PC-3 (cell line): ENCODE results near the gene OCA2. TPM values are rescaled to one million over a fixed set of nuclear protein-coding genes. Genes with fewer than 3 reads are reported as not detected.

Source experiments
- ATAC-seq: fragments of 200-7000 bp; cut with Tn5 transposase; 2 replicates; pipeline ENCODE4 v1.9.1; 2020; ENCODE audit warnings: mild to moderate bottlenecking, moderate library complexity
- BruUV-seq: library from RNA; stranded (reverse); fragments of 400-500 nt; replicated peaks from 2 replicates; lab custom pipeline; 2021; lab: Mats Ljungman, UMichigan
- CTCF ChIA-PET: fragments of 300-600 bp; sonication (Branson Sonifier 250); formaldehyde crosslinking; loops from one replicate; lab custom pipeline; 2022; ENCODE audit warnings: antibody characterized with exemption; lab: Charles Lee
- POLR2A ChIA-PET: fragments of 300-600 bp; sonication (Branson Sonifier 250); formaldehyde crosslinking; loops from one replicate; lab custom pipeline; 2022; ENCODE audit warnings: antibody characterized with exemption; ENCODE audit not compliant: unreplicated experiment; lab: Charles Lee
- DNase-seq: peaks from one replicate; pipeline ENCODE4 v3.0.0-alpha.2; 2015
- H2AFZ ChIP-seq: fragments of 300-600 bp; sonication (generic); 2 replicates; pipeline ENCODE4 v1.6.0; 2016; ENCODE audit warnings: antibody characterized with exemption, low read length
- H3F3A ChIP-seq: fragments of 300-600 bp; sonication (generic); one replicate; pipeline ENCODE4 v1.6.0; 2017; ENCODE audit warnings: antibody characterized with exemption, low read length, control low read depth, mild to moderate bottlenecking; ENCODE audit not compliant: unreplicated experiment
- H3K27ac ChIP-seq: fragments of 300-600 bp; sonication (generic); 2 replicates; pipeline ENCODE4 v1.5.1; 2016; ENCODE audit warnings: mild to moderate bottlenecking, low read length
- H3K27me3 ChIP-seq: fragments of 300-600 bp; sonication (generic); 2 replicates; pipeline ENCODE4 v1.6.1; 2016; ENCODE audit warnings: low read length, mixed read lengths
- H3K36me3 ChIP-seq: fragments of 300-600 bp; sonication (generic); 2 replicates; pipeline ENCODE4 v1.6.1; 2016; ENCODE audit warnings: low read depth, mixed run types, low read length, mixed read lengths
- H3K4me1 ChIP-seq: fragments of 300-600 bp; sonication (generic); 2 replicates; pipeline ENCODE4 v1.5.1; 2016; ENCODE audit warnings: low read length; ENCODE audit not compliant: insufficient read depth
- H3K4me2 ChIP-seq: fragments of 300-600 bp; sonication (generic); 2 replicates; pipeline ENCODE4 v1.6.0; 2016; ENCODE audit warnings: low read length
- H3K4me3 ChIP-seq: fragments of 300-600 bp; sonication (generic); 2 replicates; pipeline ENCODE4 v1.5.1; 2016; ENCODE audit warnings: mild to moderate bottlenecking, low read length, mixed read lengths
- H3K79me2 ChIP-seq: fragments of 300-600 bp; sonication (generic); 2 replicates; pipeline ENCODE4 v1.6.1; 2017; ENCODE audit warnings: low read length, mixed read lengths
- H3K9ac ChIP-seq: fragments of 300-600 bp; sonication (generic); 2 replicates; pipeline ENCODE4 v1.6.0; 2016; ENCODE audit warnings: mild to moderate bottlenecking, low read length
- H3K9me2 ChIP-seq: fragments of 300-600 bp; sonication (generic); replicated peaks from 2 replicates; pipeline ENCODE4 v1.6.1; 2016; ENCODE audit warnings: mixed run types, low read length, mixed read lengths
- H3K9me3 ChIP-seq: fragments of 300-600 bp; sonication (generic); 2 replicates; pipeline ENCODE4 v1.6.1; 2016; ENCODE audit warnings: low read length, mixed read lengths
- H4K20me1 ChIP-seq: fragments of 300-600 bp; sonication (generic); 2 replicates; pipeline ENCODE4 v1.6.1; 2016; ENCODE audit warnings: low read length, mixed read lengths
- CTCF ChIP-seq: fragments of 300-600 bp; sonication (generic); conservative IDR thresholded peaks from 2 replicates; pipeline ENCODE4 v1.5.1; 2017; ENCODE audit warnings: antibody characterized with exemption, low read depth, mild to moderate bottlenecking, low read length
- EZH2 ChIP-seq: fragments of 300-600 bp; sonication (generic); IDR thresholded peaks from one replicate; pipeline ENCODE4 v1.6.1; 2017; ENCODE audit warnings: antibody characterized with exemption, mild to moderate bottlenecking, low read length; ENCODE audit not compliant: unreplicated experiment
- EZH2phosphoT487 ChIP-seq: fragments of 300-600 bp; sonication (generic); IDR thresholded peaks from 2 replicates; pipeline ENCODE4 v1.6.1; 2018; ENCODE audit warnings: mild to moderate bottlenecking, antibody characterized with exemption, low read length, borderline replicate concordance
- intact Hi-C: fragments of 100-400 bp; cut with micrococcal nuclease; formaldehyde crosslinking; loops from 2 replicates; pipeline ENCODE4 v1.9.0; 2023
- total RNA-seq: library from RNA; depleted of rRNA; stranded (reverse); fragments of >200 nt; gene quantifications from 2 replicates; pipeline ENCODE4 v1.2.3, GENCODE V29; 2014

Gene OCA2
- total RNA-seq, 1 experiment from 2014 or later: not detected

GRCh38 chr15:27951191-27951890 is 147.8 kb downstream of the OCA2 start:
- Histone ChIP-seq H3K79me2 (no peaks in the 10 kb centered on the region), H3K9me3 (no peaks in the 10 kb centered on the region), H3K36me3 (no peaks in the 10 kb centered on the region), H3K27me3 (no peaks in the 10 kb centered on the region), H3K9ac (no peak overlapping the region), H3K4me1 (no peaks in the 10 kb centered on the region), H2AFZ (no peak overlapping the region), H3K4me2 (no peak overlapping the region), H4K20me1 (no peaks in the 10 kb centered on the region), H3K9me2 (no peaks in the 10 kb centered on the region), H3K27ac (no peak overlapping the region), H3K4me3 (no peak overlapping the region), H3F3A (no peaks in the 10 kb centered on the region)
- POLR2A ChIA-PET: no interaction called here
- ATAC-seq: no peak
- DNase-seq: no peak
- BruUV-seq: no TSS peak
- no peak for TF ChIP-seq EZH2
- no peak for TF ChIP-seq CTCF
- TF ChIP-seq EZH2phosphoT487: no peak
- intact Hi-C loops: no loop called here
- CTCF ChIA-PET: no interaction called here

GRCh38 chr15:27949089-27949488 is 150.0 kb downstream of the OCA2 start:
- ChIA-PET CTCF (no interaction called here), POLR2A (no interaction called here)
- H3K4me1 ChIP-seq: no peaks in the 10 kb centered on the region
- TF ChIP-seq EZH2 (no peak), EZH2phosphoT487 (no peak), CTCF (no peak)
- no peak overlapping the region for H3K4me2 ChIP-seq
- no peaks in the 10 kb centered on the region for H3K9me3 ChIP-seq
- intact Hi-C loops: no loop called here
- no peak for DNase-seq
- no peak overlapping the region for H3K27ac ChIP-seq
- no peak overlapping the region for H3K4me3 ChIP-seq
- H3K27me3 ChIP-seq: no peaks in the 10 kb centered on the region
- H3K9ac ChIP-seq: no peak overlapping the region
- no peak for ATAC-seq
- no peaks in the 10 kb centered on the region for H3K79me2 ChIP-seq
- no peaks in the 10 kb centered on the region for H3F3A ChIP-seq
- H3K9me2 ChIP-seq: no peaks in the 10 kb centered on the region
- H3K36me3 ChIP-seq: no peaks in the 10 kb centered on the region
- BruUV-seq: no TSS peak
- no peaks in the 10 kb centered on the region for H4K20me1 ChIP-seq
- no peak overlapping the region for H2AFZ ChIP-seq

GRCh38 chr15:27939246-27939645 is 159.9 kb downstream of the OCA2 start:
- ATAC-seq: no peak
- TF ChIP-seq CTCF: no peak
- no peak for TF ChIP-seq EZH2
- no peak for TF ChIP-seq EZH2phosphoT487
- H3K36me3 ChIP-seq: no peaks in the 10 kb centered on the region
- no peak overlapping the region for H2AFZ ChIP-seq
- no peaks in the 10 kb centered on the region for H3K79me2 ChIP-seq
- ChIA-PET CTCF (no interaction called here), POLR2A (interaction anchor here (0.7 kb wide), 1 partner anchor 937 kb away, joined by 5 read pairs; no protein-coding TSS in a partner anchor)
- no peak overlapping the region for H3K27ac ChIP-seq
- H3K9me3 ChIP-seq: peaks cover 17% of the 10 kb centered on the region
- H3K4me1 ChIP-seq: no peaks in the 10 kb centered on the region
- no peak overlapping the region for H3K4me3 ChIP-seq
- BruUV-seq: no TSS peak
- H3K9ac ChIP-seq: no peak overlapping the region
- no peaks in the 10 kb centered on the region for H3K27me3 ChIP-seq
- no peaks in the 10 kb centered on the region for H3F3A ChIP-seq
- no peak for DNase-seq
- no peaks in the 10 kb centered on the region for H3K9me2 ChIP-seq
- no peak overlapping the region for H3K4me2 ChIP-seq
- H4K20me1 ChIP-seq: no peaks in the 10 kb centered on the region
- intact Hi-C loops: no loop called here
